Cardiac muscle cell (in vitro differentiated cells and primary cell): ENCODE data around the gene ITGA3. TPM values are rescaled to one million over a fixed set of nuclear protein-coding genes. Genes with fewer than 3 reads are reported as not detected.

Source experiments
- DNase-seq, 2 donors: peaks; one replicate each; pipeline versions ENCODE4 v3.0.0 to v3.0.0-alpha.2; 2010 to 2017; ENCODE audit warnings: low read depth in 1 of 2, low spot score in 1 of 2
- H3K27ac ChIP-seq: fragments of 200-600 bp; sonication (generic); 2 replicates; pipeline ENCODE4 v1.5.1; 2016
- H3K27me3 ChIP-seq: fragments of 200-600 bp; sonication (generic); 2 replicates; pipeline ENCODE4 v1.6.0; 2016; ENCODE audit warnings: control low read depth
- H3K36me3 ChIP-seq: fragments of 200-600 bp; sonication (generic); 2 replicates; pipeline ENCODE4 v1.5.1; 2016; ENCODE audit warnings: control low read depth
- H3K4me1 ChIP-seq: fragments of 200-600 bp; sonication (generic); 2 replicates; pipeline ENCODE4 v1.8.1; 2017; ENCODE audit warnings: low read depth, mild to moderate bottlenecking, mixed run types
- H3K4me3 ChIP-seq: fragments of 200-600 bp; sonication (generic); 2 replicates; pipeline ENCODE4 v1.5.1; 2016; ENCODE audit warnings: mild to moderate bottlenecking
- H3K9me3 ChIP-seq: fragments of 200-600 bp; sonication (generic); 2 replicates; pipeline ENCODE4 v1.5.1; 2017; ENCODE audit warnings: low read depth, mild to moderate bottlenecking, control low read depth
- CTCF ChIP-seq: IDR thresholded peaks from 2 replicates; pipeline ENCODE4 v1.5.1; 2012; ENCODE audit warnings: low read depth, mild to moderate bottlenecking, low read length
- polyA plus RNA-seq: library from polyadenylated mRNA; unstranded; fragments of >200 nt; fragmentation: Nextera tagmentation; extraction: Ambion mirVana; gene quantifications from 2 replicates; pipeline ENCODE4 v1.2.1, GENCODE V29; 2016
- total RNA-seq: library from RNA; depleted of rRNA; stranded (reverse); fragments of >200 nt; gene quantifications from 2 replicates; pipeline ENCODE4 v1.2.3, GENCODE V29; 2016

ITGA3 gene
- total and polyA plus RNA-seq, 2 experiments from 2014 or later: 20.5 to 41.9 TPM

GRCh38 chr17:50100480-50100883 is 44.6 kb downstream of the ITGA3 start:
- Histone ChIP-seq H3K4me3 (no peak overlapping the region), H3K9me3 (no peaks in the 10 kb centered on the region), H3K27ac (peak overlapping the region; percentile 92), H3K36me3 (peaks cover 6% of the 10 kb centered on the region), H3K27me3 (no peaks in the 10 kb centered on the region), H3K4me1 (peaks cover 22% of the 10 kb centered on the region)
- DNase-seq: no peak
- TF ChIP-seq CTCF: no peak

- TF ChIP-seq CTCF: no peak
- H3K4me3 ChIP-seq: no peak overlapping the region
- peaks cover 7% of the 10 kb centered on the region for H3K36me3 ChIP-seq
- H3K9me3 ChIP-seq: no peaks in the 10 kb centered on the region
- peak overlapping the region; percentile 92 for H3K27ac ChIP-seq
- H3K4me1 ChIP-seq: peaks cover 22% of the 10 kb centered on the region
- H3K27me3 ChIP-seq: no peaks in the 10 kb centered on the region
- DNase-seq: no peak
Measured at GRCh38 chr17:50100921-50101345, 45.0 kb downstream of the ITGA3 start.

- no peaks in the 10 kb centered on the region for H3K9me3 ChIP-seq
- H3K27ac ChIP-seq: peak overlapping the region; percentile 92
- no peak for TF ChIP-seq CTCF
- H3K4me1 ChIP-seq: peaks cover 22% of the 10 kb centered on the region
- DNase-seq: peak; percentile 58 to 73
- H3K4me3 ChIP-seq: no peak overlapping the region
- peaks cover 13% of the 10 kb centered on the region for H3K36me3 ChIP-seq
- no peaks in the 10 kb centered on the region for H3K27me3 ChIP-seq
Measured at GRCh38 chr17:50101346-50102163, 45.6 kb downstream of the ITGA3 start.

GRCh38 chr17:50102164-50102991 is 46.5 kb downstream of the ITGA3 start:
- H3K9me3 ChIP-seq: no peaks in the 10 kb centered on the region
- H3K4me1 ChIP-seq: peaks cover 22% of the 10 kb centered on the region
- H3K27me3 ChIP-seq: no peaks in the 10 kb centered on the region
- TF ChIP-seq CTCF: no peak
- peak overlapping the region; percentile 92 for H3K27ac ChIP-seq
- H3K4me3 ChIP-seq: no peak overlapping the region
- peaks cover 18% of the 10 kb centered on the region for H3K36me3 ChIP-seq
- no peak for DNase-seq

- DNase-seq: no peak
- peaks cover 26% of the 10 kb centered on the region for H3K4me1 ChIP-seq
- no peak overlapping the region for H3K27ac ChIP-seq
- H3K27me3 ChIP-seq: no peaks in the 10 kb centered on the region
- H3K4me3 ChIP-seq: no peak overlapping the region
- H3K9me3 ChIP-seq: no peaks in the 10 kb centered on the region
- TF ChIP-seq CTCF: no peak
- H3K36me3 ChIP-seq: peaks cover 13% of the 10 kb centered on the region
Measured at GRCh38 chr17:50103252-50103651, 47.3 kb downstream of the ITGA3 start.
